Natural killer cell (primary cell): ENCODE measurements around the gene CACUL1. TPM values are rescaled to one million over a fixed set of nuclear protein-coding genes. Genes with fewer than 3 reads are reported as not detected.

ENCODE experiments used
- ATAC-seq, 3 donors: fragments of 150-1000 bp in 2 of 3; fragments of 200-7000 bp in 1 of 3; cut with Tn5 transposase; 1 replicate in 1 of 3; 2 replicates in 2 of 3; pipeline ENCODE4 v1.10.0; 2021; ENCODE audit warnings: mild to moderate bottlenecking in 2 of 3, moderate library complexity in 2 of 3
- DNase-seq, 2 donors: peaks; one replicate each; pipeline versions ENCODE4 v3.0.0 to v3.0.0-alpha.2; 2013 to 2021; ENCODE audit warnings: mixed read lengths in 1 of 2
- H3K27ac ChIP-seq: one replicate; pipeline ENCODE4 v1.5.1; 2013; ENCODE audit warnings: mild to moderate bottlenecking, low read length
- H3K27me3 ChIP-seq: one replicate; pipeline ENCODE4 v1.6.1; 2013; ENCODE audit warnings: low read length; ENCODE audit not compliant: control insufficient read depth, insufficient read depth
- H3K36me3 ChIP-seq: one replicate; pipeline ENCODE4 v1.6.1; 2013; ENCODE audit warnings: low read length; ENCODE audit not compliant: control insufficient read depth, insufficient read depth
- H3K4me1 ChIP-seq: one replicate; pipeline ENCODE4 v1.6.1; 2013; ENCODE audit warnings: low read length; ENCODE audit not compliant: control insufficient read depth, insufficient read depth
- H3K4me3 ChIP-seq: one replicate; pipeline ENCODE4 v1.5.1; 2013; ENCODE audit warnings: low read length
- H3K9me3 ChIP-seq: one replicate; pipeline ENCODE4 v1.6.1; 2013; ENCODE audit warnings: low read length; ENCODE audit not compliant: control insufficient read depth, insufficient read depth
- H3K27ac Mint-ChIP-seq, 2 donors: one replicate each; pipeline ENCODE4 v1.8.0; 2022; ENCODE audit warnings: mild to moderate bottlenecking in 2 of 2, mixed read lengths in 2 of 2, moderate library complexity in 1 of 2
- H3K27me3 Mint-ChIP-seq, 2 donors: one replicate each; pipeline ENCODE4 v1.8.0; 2022; ENCODE audit warnings: low read depth in 2 of 2, mixed read lengths in 2 of 2
- H3K36me3 Mint-ChIP-seq: one replicate; pipeline ENCODE4 v1.8.0; 2022; ENCODE audit warnings: mixed read lengths
- H3K4me1 Mint-ChIP-seq, 2 donors: one replicate each; pipeline ENCODE4 v1.8.0; 2022; ENCODE audit warnings: mixed read lengths in 2 of 2
- H3K4me3 Mint-ChIP-seq: one replicate; pipeline ENCODE4 v1.8.0; 2022; ENCODE audit warnings: mild to moderate bottlenecking, moderate library complexity, mixed read lengths
- H3K9me3 Mint-ChIP-seq, 2 donors: one replicate each; pipeline ENCODE4 v1.8.0; 2022; ENCODE audit warnings: mixed read lengths in 2 of 2
- CTCF ChIP-seq: fragments of 200-600 bp; IDR thresholded peaks from one replicate; pipeline ENCODE4 v1.8.0; 2022; ENCODE audit warnings: antibody characterized with exemption
- WGBS: methylation state at CpG from one replicate; pipeline ENCODE4 v1.1.7; 2013; ENCODE audit warnings: missing lambda C conversion rate; ENCODE audit not compliant: insufficient coverage; 5-methylcytosine and 5-hydroxymethylcytosine counted together
- intact Hi-C: fragments of 100-400 bp; cut with micrococcal nuclease; formaldehyde crosslinking; loops from one replicate; pipeline ENCODE4 v1.14.2; 2022
- total RNA-seq, 4 donors: library from RNA; stranded (reverse); fragments of 120-200 nt in 1 of 4; gene quantifications; one replicate each; pipeline versions ENCODE4 v1.2.3 to v1.2.4, GENCODE V29; 2013 to 2022

Gene CACUL1
- total RNA-seq, 3 donors from 2014 or later (not counting 1 experiment from before 2014, with no cell fraction given) = 45.4 to 65.9 (median 47.6) TPM

- ATAC-seq (no peak), DNase-seq (peak in 1 of 2 donors; percentile 16)
- H3K27me3 Mint-ChIP-seq = no peaks in the 10 kb centered on the region
- peaks cover 18% of the 10 kb centered on the region for H3K4me1 ChIP-seq
- 61% methylated on average over 7 of the region's 7 CpGs for WGBS
- H3K27me3 ChIP-seq = no peaks in the 10 kb centered on the region
- no peak overlapping the region for H3K4me3 ChIP-seq
- peak overlapping the region; percentile 78 for H3K4me3 Mint-ChIP-seq
- TF ChIP-seq CTCF = no peak
- peak overlapping the region; percentile 84 to 91 for H3K27ac Mint-ChIP-seq
- H3K27ac ChIP-seq = peak overlapping the region; percentile 86
- peaks cover 2% of the 10 kb centered on the region for H3K36me3 ChIP-seq
- no peaks in the 10 kb centered on the region for H3K9me3 Mint-ChIP-seq
- no peaks in the 10 kb centered on the region for H3K36me3 Mint-ChIP-seq
- no peaks in the 10 kb centered on the region for H3K9me3 ChIP-seq
- intact Hi-C loops = no loop called here
- H3K4me1 Mint-ChIP-seq = peaks cover 60 to 67% of the 10 kb centered on the region in 2 donors
Observed at GRCh38 chr10:118730756-118731456, 23.9 kb downstream of the CACUL1 start.

- H3K4me3 Mint-ChIP-seq = peak overlapping the region; percentile 64
- Histone ChIP-seq H3K27ac (peak overlapping the region; percentile 86), H3K9me3 (no peaks in the 10 kb centered on the region), H3K4me3 (no peak overlapping the region), H3K27me3 (no peaks in the 10 kb centered on the region), H3K4me1 (peaks cover 18% of the 10 kb centered on the region), H3K36me3 (peaks cover 2% of the 10 kb centered on the region)
- DNase-seq = peak in 1 of 2 donors; percentile 58
- no peaks in the 10 kb centered on the region for H3K36me3 Mint-ChIP-seq
- H3K4me1 Mint-ChIP-seq = peaks cover 51 to 57% of the 10 kb centered on the region in 2 donors
- no peak for TF ChIP-seq CTCF
- no peaks in the 10 kb centered on the region for H3K9me3 Mint-ChIP-seq
- peak; percentile 86 to 93 (median 90) for ATAC-seq
- intact Hi-C loops = loop anchor here (1.0 kb wide), 1 partner anchor 25 kb away; the partner anchor contains the start of gene CACUL1
- H3K27me3 Mint-ChIP-seq = no peaks in the 10 kb centered on the region
- H3K27ac Mint-ChIP-seq = peak overlapping the region; percentile 84 to 91
- no CpG with 5 or more reads among the region's 2 CpGs for WGBS
Observed at GRCh38 chr10:118729641-118730258, 25.0 kb downstream of the CACUL1 start.

- WGBS = 88% methylated on average over 1 of the region's 3 CpGs
- Mint-ChIP-seq H3K36me3 (no peaks in the 10 kb centered on the region), H3K27ac (peak overlapping the region; percentile 84 to 91), H3K4me3 (peak overlapping the region; percentile 64), H3K4me1 (peaks cover 47 to 54% of the 10 kb centered on the region in 2 donors), H3K9me3 (no peaks in the 10 kb centered on the region), H3K27me3 (no peaks in the 10 kb centered on the region)
- peaks cover 6% of the 10 kb centered on the region for H3K36me3 ChIP-seq
- no peak for DNase-seq
- H3K27ac ChIP-seq = peak overlapping the region; percentile 86
- no peak for ATAC-seq
- H3K9me3 ChIP-seq = no peaks in the 10 kb centered on the region
- TF ChIP-seq CTCF = no peak
- no peak overlapping the region for H3K4me3 ChIP-seq
- H3K4me1 ChIP-seq = peaks cover 18% of the 10 kb centered on the region
- intact Hi-C loops = loop anchor here (1.0 kb wide), 1 partner anchor 25 kb away; the partner anchor contains the start of gene CACUL1
- no peaks in the 10 kb centered on the region for H3K27me3 ChIP-seq
Observed at GRCh38 chr10:118729200-118729599, 25.6 kb downstream of the CACUL1 start.
